Keratinocyte (primary cell): ENCODE results near the gene GRP.

Experiments used
- EZH2 ChIP-seq: IDR thresholded peaks from one replicate; pipeline ENCODE4 v1.6.1; 2012; ENCODE audit warnings: inconsistent platforms, mild to moderate bottlenecking, low read length, moderate library complexity
- TF ChIP-seq, protein P1 (sequence below), 3 experiments: IDR thresholded peaks in 1 of 3; conservative IDR thresholded peaks in 1 of 3; optimal IDR thresholded peaks in 1 of 3; 2 replicates in 2 of 3; 3 replicates in 1 of 3; pipeline versions ENCODE3 to v1.5.1; 2011; ENCODE audit warnings: low read length in 3 of 3, mild to moderate bottlenecking in 3 of 3, moderate library complexity in 2 of 3, control low read depth in 1 of 3, inconsistent platforms in 1 of 3; ENCODE audit not compliant: insufficient read depth in 2 of 3; ENCODE audit errors: extremely low read depth in 1 of 3

DNA sequence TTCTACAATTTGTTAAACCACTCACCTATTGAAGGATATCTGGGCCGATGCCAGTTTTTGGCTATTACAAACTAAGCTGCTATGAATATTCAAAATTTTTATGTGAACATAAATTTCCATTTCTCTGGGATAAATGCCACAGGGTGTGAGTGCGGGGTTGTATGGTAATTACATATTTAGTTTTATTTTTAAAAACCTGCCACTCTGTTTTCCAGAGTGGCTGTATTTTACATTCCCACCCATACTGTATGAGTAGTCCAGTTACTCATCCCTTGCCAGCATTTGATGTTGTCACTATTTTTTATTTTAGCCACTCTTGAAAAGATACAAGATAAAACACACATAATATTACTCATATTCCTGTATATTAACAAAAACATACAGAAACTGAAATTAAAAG is 22.9 kb downstream of the GRP start:
- no peak for TF ChIP-seq EZH2
- TF ChIP-seq, protein P1, sequence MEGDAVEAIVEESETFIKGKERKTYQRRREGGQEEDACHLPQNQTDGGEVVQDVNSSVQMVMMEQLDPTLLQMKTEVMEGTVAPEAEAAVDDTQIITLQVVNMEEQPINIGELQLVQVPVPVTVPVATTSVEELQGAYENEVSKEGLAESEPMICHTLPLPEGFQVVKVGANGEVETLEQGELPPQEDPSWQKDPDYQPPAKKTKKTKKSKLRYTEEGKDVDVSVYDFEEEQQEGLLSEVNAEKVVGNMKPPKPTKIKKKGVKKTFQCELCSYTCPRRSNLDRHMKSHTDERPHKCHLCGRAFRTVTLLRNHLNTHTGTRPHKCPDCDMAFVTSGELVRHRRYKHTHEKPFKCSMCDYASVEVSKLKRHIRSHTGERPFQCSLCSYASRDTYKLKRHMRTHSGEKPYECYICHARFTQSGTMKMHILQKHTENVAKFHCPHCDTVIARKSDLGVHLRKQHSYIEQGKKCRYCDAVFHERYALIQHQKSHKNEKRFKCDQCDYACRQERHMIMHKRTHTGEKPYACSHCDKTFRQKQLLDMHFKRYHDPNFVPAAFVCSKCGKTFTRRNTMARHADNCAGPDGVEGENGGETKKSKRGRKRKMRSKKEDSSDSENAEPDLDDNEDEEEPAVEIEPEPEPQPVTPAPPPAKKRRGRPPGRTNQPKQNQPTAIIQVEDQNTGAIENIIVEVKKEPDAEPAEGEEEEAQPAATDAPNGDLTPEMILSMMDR (optimal IDR thresholded peaks at IDR 0.05 in 1 of 3, IDR thresholded peaks at IDR 0.05 in 1 of 3, conservative IDR thresholded peaks at IDR 0.05 in 1 of 3; ENCODE audit: extremely low read depth in 1 of 3, insufficient read depth in 2 of 3, low read length in 3 of 3): no peak
